ENCODE measurements around the gene FAM234B. TPM values are rescaled to one million over a fixed set of nuclear protein-coding genes. Genes with fewer than 3 reads are reported as not detected.

Gene FAM234B
- 1 to 10 TPM; 3.7 to 3.8 TPM for total RNA-seq
- long read RNA-seq, full-length matches to known transcripts: 1 of 2 reads
- long read RNA-seq, partial matches to known transcripts: 0 of 2 reads
- long read RNA-seq, other reads (novel, unspliced or antisense): 1 of 2 reads

GRCh38 chr12:13044002-13044905, at the start of gene FAM234B:
Gene FAM234B, plus strand, starts transcription at chr12:13044381. Its CDS starts 23 bp downstream, at chr12:13044404.
- peak; percentile 88 for DNase-seq
- intact Hi-C loops (cut with DNase I): no loop called here
- peak; percentile 98 to 99 for ATAC-seq

- no peak for DNase-seq
- intact Hi-C loops (cut with DNase I): no loop called here
- no peak for ATAC-seq
These were observed 49.1 kb upstream of the FAM234B start for GRCh38 chr12:12995088-12995487.

- DNase-seq (no peak), ATAC-seq (no peak)
- intact Hi-C loops (cut with DNase I): no loop called here
These were observed 48.0 kb upstream of the FAM234B start for GRCh38 chr12:12996209-12996608.

GRCh38 chr12:12997156-12997555, 47.0 kb upstream of the FAM234B start:
- ATAC-seq: no peak
- intact Hi-C loops (cut with DNase I): no loop called here
- no peak for DNase-seq

- intact Hi-C loops (cut with DNase I): no loop called here
- no peak for ATAC-seq
- no peak for DNase-seq
These were observed 46.4 kb upstream of the FAM234B start for GRCh38 chr12:12997734-12998133.

- ATAC-seq: no peak
- intact Hi-C loops (cut with DNase I): no loop called here
- DNase-seq: no peak
These were observed 45.9 kb upstream of the FAM234B start for GRCh38 chr12:12998248-12998647.

- intact Hi-C loops (cut with DNase I): no loop called here
These were observed 44.8 kb upstream of the FAM234B start for GRCh38 chr12:12999271-12999958.

GRCh38 chr12:12999959-13000615, 44.1 kb upstream of the FAM234B start, which contains the start of gene HEBP1:
Gene HEBP1, minus strand, starts transcription at chr12:13000265. Its CDS starts 151 bp downstream, at chr12:13000114.
- intact Hi-C loops (cut with DNase I): loop anchor here in 1 of 2 donors (5.0 to 10.0 kb wide), 2 partner anchors 95 to 212 kb away; no protein-coding TSS in a partner anchor
- ATAC-seq (peak; percentile 95 to 97), DNase-seq (peak; percentile 96)

More at GRCh38 chr12:12999271-12999958, 44.8 kb upstream of the FAM234B start:
- peak; percentile 3 to 5 for ATAC-seq
- DNase-seq: no peak

GRCh38 chr12:13000616-13000924, 43.6 kb upstream of the FAM234B start:
- intact Hi-C loops (cut with DNase I): loop anchor here in 1 of 2 donors (5.0 to 10.0 kb wide), 2 partner anchors 94 to 212 kb away; no protein-coding TSS in a partner anchor
- DNase-seq: peak; percentile 56
- peak; percentile 25 to 46 for ATAC-seq

GRCh38 chr12:13000925-13001774, 43.0 kb upstream of the FAM234B start:
- intact Hi-C loops (cut with DNase I): loop anchor here in 1 of 2 donors (5.0 to 10.0 kb wide), 2 partner anchors 94 to 211 kb away; no protein-coding TSS in a partner anchor
- peak; percentile 42 to 58 for ATAC-seq
- peak; percentile 72 for DNase-seq

- intact Hi-C loops (cut with DNase I): loop anchor here in 1 of 2 donors (5.0 to 10.0 kb wide), 2 partner anchors 93 to 211 kb away; no protein-coding TSS in a partner anchor
- no peak for ATAC-seq
- DNase-seq: no peak
These were observed 42.5 kb upstream of the FAM234B start for GRCh38 chr12:13001775-13002040.

- ATAC-seq: no peak
- no peak for DNase-seq
- intact Hi-C loops (cut with DNase I): loop anchor here in 1 of 2 donors (5.0 to 10.0 kb wide), 2 partner anchors 92 to 210 kb away; no protein-coding TSS in a partner anchor
These were observed 41.7 kb upstream of the FAM234B start for GRCh38 chr12:13002301-13003097.

GRCh38 chr12:13004361-13004760, 39.8 kb upstream of the FAM234B start:
- intact Hi-C loops (cut with DNase I): loop anchor here in 1 of 2 donors (5.0 to 10.0 kb wide), 2 partner anchors 90 to 208 kb away; no protein-coding TSS in a partner anchor

GRCh38 chr12:13004986-13005385, 39.2 kb upstream of the FAM234B start:
- DNase-seq (no peak), ATAC-seq (no peak)
- intact Hi-C loops (cut with DNase I): loop anchor here in 1 of 2 donors (5.0 to 10.0 kb wide), 2 partner anchors 90 to 207 kb away; no protein-coding TSS in a partner anchor

More at GRCh38 chr12:13004361-13004760, 39.8 kb upstream of the FAM234B start:
- ATAC-seq (no peak), DNase-seq (no peak)

GRCh38 chr12:13005649-13006048, 38.5 kb upstream of the FAM234B start:
- DNase-seq (no peak), ATAC-seq (no peak)
- intact Hi-C loops (cut with DNase I): loop anchor here in 1 of 2 donors (10.0 kb wide), 1 partner anchor 89 kb away; no protein-coding TSS in a partner anchor

GRCh38 chr12:13007496-13008233, 36.5 kb upstream of the FAM234B start:
- no peak for DNase-seq
- ATAC-seq: no peak
- intact Hi-C loops (cut with DNase I): loop anchor here in 1 of 2 donors (10.0 kb wide), 1 partner anchor 87 kb away; no protein-coding TSS in a partner anchor
